Tibial artery (tissue), 4 donors: ENCODE data around the gene DERL3.

Source experiments
- DNase-seq, 2 donors: peaks; one replicate each; pipeline ENCODE4 v3.0.0-alpha.2; 2019
- H3K27ac ChIP-seq, 2 donors: fragments of 200-600 bp; sonication (generic) in 1 of 2; 1 replicate in 1 of 2; 2 replicates in 1 of 2; pipeline ENCODE4 v1.5.1; 2018 to 2019; ENCODE audit warnings: mild to moderate bottlenecking in 1 of 2
- H3K27me3 ChIP-seq, 2 donors: fragments of 200-600 bp; sonication (generic) in 1 of 2; one replicate each; pipeline versions ENCODE4 v1.5.1 to v1.6.0; 2016 to 2019
- H3K36me3 ChIP-seq, 3 donors: fragments of 200-600 bp; sonication (generic) in 2 of 3; one replicate each; pipeline ENCODE4 v1.5.1; 2016 to 2019; ENCODE audit warnings: mild to moderate bottlenecking in 2 of 3
- H3K4me1 ChIP-seq, 4 donors: fragments of 200-600 bp; sonication (generic) in 2 of 4; 1 replicate in 3 of 4; 2 replicates in 1 of 4; pipeline ENCODE4 v1.5.1; 2016 to 2019
- H3K4me3 ChIP-seq, 2 donors: fragments of 200-600 bp; sonication (generic) in 1 of 2; 1 replicate in 1 of 2; 2 replicates in 1 of 2; pipeline ENCODE4 v1.5.1; 2018 to 2019; ENCODE audit warnings: mild to moderate bottlenecking in 2 of 2
- H3K9me3 ChIP-seq, 3 donors: fragments of 200-600 bp; sonication (generic) in 1 of 3; one replicate each; pipeline ENCODE4 v1.5.1; 2016 to 2019
- intact Hi-C: fragments of 100-400 bp; cut with DNase I; formaldehyde crosslinking; loops from one replicate; pipeline ENCODE4 v1.15.0; 2023; ENCODE audit warnings: low total_unique reads
- TF ChIP-seq, protein P1 (sequence below), 2 experiments: fragments of 200-600 bp in 1 of 2; fragments of 450-650 bp in 1 of 2; IDR thresholded peaks; one replicate each; pipeline ENCODE4 v1.5.1; 2017 to 2019; ENCODE audit warnings: antibody characterized with exemption in 2 of 2, mild to moderate bottlenecking in 1 of 2, moderate library complexity in 1 of 2

Gene DERL3

DNA sequence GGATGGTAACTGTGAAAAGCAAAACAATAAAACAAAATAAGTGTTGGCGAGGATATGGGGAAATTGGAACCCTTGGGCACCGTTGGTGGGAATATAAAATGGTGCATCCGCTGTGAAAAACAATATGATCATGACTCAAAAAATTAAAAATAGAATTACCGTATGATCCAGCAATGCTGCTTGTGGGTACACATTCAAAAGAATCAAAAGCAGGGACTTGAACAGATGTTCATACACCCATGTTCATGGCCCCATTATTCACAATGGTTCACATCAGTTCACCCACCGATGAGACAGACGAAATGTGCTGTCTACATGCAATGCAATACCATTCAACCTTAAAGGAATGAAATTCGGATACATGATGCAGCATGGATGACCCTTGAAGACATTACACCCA, 1.2 kb upstream of the DERL3 start:
- no peak for DNase-seq
- TF ChIP-seq, protein P1, sequence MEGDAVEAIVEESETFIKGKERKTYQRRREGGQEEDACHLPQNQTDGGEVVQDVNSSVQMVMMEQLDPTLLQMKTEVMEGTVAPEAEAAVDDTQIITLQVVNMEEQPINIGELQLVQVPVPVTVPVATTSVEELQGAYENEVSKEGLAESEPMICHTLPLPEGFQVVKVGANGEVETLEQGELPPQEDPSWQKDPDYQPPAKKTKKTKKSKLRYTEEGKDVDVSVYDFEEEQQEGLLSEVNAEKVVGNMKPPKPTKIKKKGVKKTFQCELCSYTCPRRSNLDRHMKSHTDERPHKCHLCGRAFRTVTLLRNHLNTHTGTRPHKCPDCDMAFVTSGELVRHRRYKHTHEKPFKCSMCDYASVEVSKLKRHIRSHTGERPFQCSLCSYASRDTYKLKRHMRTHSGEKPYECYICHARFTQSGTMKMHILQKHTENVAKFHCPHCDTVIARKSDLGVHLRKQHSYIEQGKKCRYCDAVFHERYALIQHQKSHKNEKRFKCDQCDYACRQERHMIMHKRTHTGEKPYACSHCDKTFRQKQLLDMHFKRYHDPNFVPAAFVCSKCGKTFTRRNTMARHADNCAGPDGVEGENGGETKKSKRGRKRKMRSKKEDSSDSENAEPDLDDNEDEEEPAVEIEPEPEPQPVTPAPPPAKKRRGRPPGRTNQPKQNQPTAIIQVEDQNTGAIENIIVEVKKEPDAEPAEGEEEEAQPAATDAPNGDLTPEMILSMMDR (IDR thresholded peaks at IDR 0.05) = no peak
- H3K36me3 ChIP-seq = peaks cover 0 to 25% (median 8%) of the 10 kb centered on the region in 3 donors
- H3K27me3 ChIP-seq = no peaks in the 10 kb centered on the region
- peaks cover 0 to 38% (median 27%) of the 10 kb centered on the region in 4 donors for H3K4me1 ChIP-seq
- H3K27ac ChIP-seq = no peak overlapping the region
- intact Hi-C loops = no loop called here
- no peak overlapping the region for H3K4me3 ChIP-seq
- H3K9me3 ChIP-seq = no peaks in the 10 kb centered on the region

DNA sequence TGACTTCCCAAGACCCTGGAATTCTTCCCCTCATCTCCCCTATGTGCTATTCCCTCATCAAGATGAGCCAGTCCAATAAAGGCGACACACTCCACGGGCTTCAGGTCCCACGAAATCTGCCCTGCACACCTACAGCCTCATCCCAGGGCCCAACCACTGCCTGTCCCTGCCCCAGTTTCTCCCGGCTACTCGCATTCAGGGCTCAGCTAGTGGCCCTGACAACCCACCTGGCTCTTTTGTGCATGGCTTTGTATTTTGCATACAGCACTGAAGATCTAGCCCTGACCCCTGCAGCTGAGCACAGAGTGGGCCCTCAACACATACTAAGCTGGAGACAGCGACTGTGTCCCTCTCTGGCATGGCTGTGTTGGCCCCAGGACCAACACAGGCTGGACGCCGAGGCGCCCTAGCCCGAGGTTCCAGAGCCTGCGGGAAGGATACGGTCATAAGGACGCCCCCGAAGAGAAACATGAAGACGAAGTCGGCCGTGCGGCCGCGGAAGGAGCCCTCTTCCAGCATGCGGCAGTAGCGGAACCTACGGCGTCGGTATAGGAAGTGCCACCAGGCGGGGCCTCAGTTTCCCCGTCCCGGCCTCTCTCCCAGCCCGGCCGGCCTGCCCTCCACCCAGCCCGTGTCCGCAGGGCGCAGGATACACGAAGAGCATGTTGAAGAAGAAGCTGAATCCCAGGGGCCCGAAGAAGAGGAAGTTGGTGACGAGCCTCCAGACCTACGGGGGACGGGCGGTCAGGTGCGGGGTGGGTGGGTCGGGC, 710 bp downstream of the DERL3 start:
- DNase-seq = no peak
- intact Hi-C loops = no loop called here
- peaks cover 0 to 40% (median 33%) of the 10 kb centered on the region in 4 donors for H3K4me1 ChIP-seq

DNA sequence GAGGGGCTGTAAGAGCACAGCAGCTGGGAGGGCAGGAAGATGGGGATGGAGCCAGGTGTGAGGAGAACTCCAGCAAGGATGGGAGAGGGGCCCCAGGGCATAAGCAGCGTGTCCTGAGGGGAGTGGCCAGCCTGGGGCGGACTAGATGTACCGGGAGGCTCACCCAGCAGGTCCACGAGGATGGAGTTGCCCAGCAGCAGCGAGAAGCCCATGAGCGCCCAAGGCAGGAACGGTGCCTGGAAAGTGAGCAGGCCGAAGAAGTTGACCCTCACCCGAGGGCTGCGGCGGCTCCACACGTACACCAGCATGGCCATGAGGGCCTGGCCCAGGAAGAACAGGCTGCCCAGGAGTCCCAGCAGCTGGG, 1.3 kb downstream of the DERL3 start:
- DNase-seq = no peak

More for the DNA sequence above, 710 bp downstream of the DERL3 start:
- Histone ChIP-seq H3K36me3 (peaks cover 0 to 44% (median 27%) of the 10 kb centered on the region in 3 donors), H3K27me3 (no peaks in the 10 kb centered on the region), H3K9me3 (no peaks in the 10 kb centered on the region), H3K4me3 (peak overlapping the region; percentile 46 to 56), H3K27ac (peak overlapping the region in 1 of 2 donors; percentile 1)
- TF ChIP-seq, protein P1 (IDR thresholded peaks at IDR 0.05) = no peak

DNA sequence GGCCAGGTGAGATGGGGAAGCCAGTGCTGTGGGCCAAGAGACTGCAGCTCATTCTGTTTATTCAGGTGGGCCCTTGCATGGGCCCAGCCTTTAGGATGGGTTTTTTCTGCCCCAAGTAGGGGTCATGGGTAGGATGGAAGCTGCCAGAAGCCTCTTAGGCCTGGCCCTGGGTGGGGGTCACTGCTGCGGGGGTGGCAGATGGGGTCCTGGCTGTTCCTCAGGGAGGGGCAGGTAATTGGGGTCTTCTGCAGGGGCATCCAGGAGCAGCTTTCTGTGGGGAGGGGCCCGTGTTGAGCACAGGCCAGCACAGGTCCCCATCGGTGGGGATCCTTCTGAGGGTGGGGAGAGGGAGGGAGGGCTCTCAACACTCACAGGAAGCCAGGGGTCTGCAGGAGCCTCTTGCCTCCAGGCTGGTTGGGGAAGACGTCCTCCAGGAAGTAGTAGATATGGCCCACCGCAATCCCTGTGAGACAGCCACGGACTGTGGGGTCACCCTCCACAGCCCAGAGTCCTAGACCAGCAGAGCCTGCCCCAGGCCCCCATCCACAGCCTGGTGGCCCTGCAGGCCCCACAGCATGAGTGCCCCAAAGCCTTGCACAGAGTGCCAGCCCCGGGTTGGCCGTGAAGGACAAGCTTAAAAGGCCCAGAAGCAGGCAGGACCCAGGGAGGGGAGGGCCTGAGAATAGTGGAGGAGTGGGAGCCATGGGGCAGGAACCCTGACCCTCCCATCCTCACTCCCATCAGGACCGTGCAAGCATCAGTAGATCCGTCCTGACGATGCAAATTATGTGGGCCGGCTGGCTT, 1.9 kb downstream of the DERL3 start:
- no peak for DNase-seq
- TF ChIP-seq, protein P1 (IDR thresholded peaks at IDR 0.05) = no peak
- Histone ChIP-seq H3K4me3 (no peak overlapping the region), H3K4me1 (peaks cover 0 to 47% (median 37%) of the 10 kb centered on the region in 4 donors), H3K36me3 (peaks cover 0 to 54% (median 32%) of the 10 kb centered on the region in 3 donors), H3K9me3 (no peaks in the 10 kb centered on the region), H3K27ac (peak overlapping the region in 1 of 2 donors; percentile 61), H3K27me3 (no peaks in the 10 kb centered on the region)
- intact Hi-C loops = no loop called here

More for the DNA sequence above, 1.3 kb downstream of the DERL3 start:
- Histone ChIP-seq H3K27me3 (no peaks in the 10 kb centered on the region), H3K9me3 (no peaks in the 10 kb centered on the region), H3K4me3 (no peak overlapping the region), H3K36me3 (peaks cover 0 to 50% (median 27%) of the 10 kb centered on the region in 3 donors), H3K4me1 (peaks cover 0 to 43% (median 35%) of the 10 kb centered on the region in 4 donors), H3K27ac (no peak overlapping the region)
- TF ChIP-seq, protein P1 (IDR thresholded peaks at IDR 0.05) = no peak
- intact Hi-C loops = no loop called here

DNA sequence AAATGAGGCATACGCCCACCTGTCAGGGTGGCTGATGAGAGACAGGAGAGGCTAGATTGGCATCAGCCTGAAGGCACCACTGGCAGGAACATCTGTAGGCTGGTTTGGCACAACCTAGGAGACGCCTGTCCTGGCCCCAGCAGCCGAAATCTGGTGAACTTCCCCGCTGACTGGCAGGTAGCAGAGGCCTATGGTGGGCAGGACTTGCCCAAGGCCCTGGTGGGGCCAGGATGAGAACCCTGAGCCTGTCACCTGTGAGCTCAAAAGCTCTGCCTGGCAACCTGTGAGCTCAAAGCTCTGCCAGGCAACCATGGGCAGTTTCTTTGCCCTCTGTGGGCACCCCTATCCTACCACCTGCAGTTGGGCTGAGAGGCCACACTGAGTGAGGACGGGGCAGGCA, 2.5 kb downstream of the DERL3 start:
- H3K4me3 ChIP-seq = no peak overlapping the region
- no peaks in the 10 kb centered on the region for H3K27me3 ChIP-seq
- H3K9me3 ChIP-seq = no peaks in the 10 kb centered on the region
- TF ChIP-seq, protein P1 (IDR thresholded peaks at IDR 0.05) = no peak
- H3K4me1 ChIP-seq = peaks cover 0 to 47% (median 38%) of the 10 kb centered on the region in 4 donors
- peaks cover 0 to 60% (median 38%) of the 10 kb centered on the region in 3 donors for H3K36me3 ChIP-seq
- intact Hi-C loops = no loop called here
- peak overlapping the region in 1 of 2 donors; percentile 61 for H3K27ac ChIP-seq
- peak in 1 of 2 donors; percentile 42 for DNase-seq
